Stimulated activated CD8-positive, alpha-beta memory T cell treated with anti-CD3 and anti-CD28 coated beads, Interleukin-12 subunit alpha, Interleukin-12 subunit beta, amount 100 ng/mL, for 24 hours (primary cell): ENCODE results near the gene C1QB.

Experiments
- DNase-seq: peaks from one replicate; pipeline ENCODE4 v3.0.0-alpha.2; 2020; ENCODE audit errors: extremely low read depth

Gene C1QB

GRCh38 chr1:22635436-22635835 is 17.6 kb upstream of the C1QB start:
- no peak for DNase-seq

GRCh38 chr1:22636353-22636752 is 16.7 kb upstream of the C1QB start, which contains the start of gene C1QA:
Gene C1QA, plus strand, starts transcription at chr1:22636628. Its CDS starts 989 bp downstream, at chr1:22637617.
- DNase-seq, result no peak

- DNase-seq, result no peak
These were observed 16.1 kb upstream of the C1QB start for GRCh38 chr1:22636927-22637326.

- DNase-seq, result no peak
These were observed 15.1 kb upstream of the C1QB start for GRCh38 chr1:22637907-22638445.

GRCh38 chr1:22638476-22639234 is 14.4 kb upstream of the C1QB start:
- DNase-seq, result no peak

GRCh38 chr1:22639286-22639685 is 13.8 kb upstream of the C1QB start:
- no peak for DNase-seq

GRCh38 chr1:22641247-22641646 is 11.8 kb upstream of the C1QB start:
- no peak for DNase-seq

- DNase-seq, result peak; percentile 26
These were observed 11.0 kb upstream of the C1QB start for GRCh38 chr1:22641906-22642636.

- DNase-seq, result no peak
These were observed 9.7 kb upstream of the C1QB start, which contains the start of gene C1QC for GRCh38 chr1:22643381-22643780. Gene C1QC, plus strand, starts transcription at chr1:22643633. Its CDS starts 391 bp downstream, at chr1:22644024.

- DNase-seq, result no peak
These were observed 9.1 kb upstream of the C1QB start for GRCh38 chr1:22643928-22644327.

GRCh38 chr1:22645931-22646330 is 7.1 kb upstream of the C1QB start:
- no peak for DNase-seq

- DNase-seq, result no peak
These were observed 6.7 kb upstream of the C1QB start for GRCh38 chr1:22646384-22646783.

- DNase-seq, result no peak
These were observed 2.8 kb upstream of the C1QB start for GRCh38 chr1:22650089-22650693.

- DNase-seq, result no peak
These were observed 837 bp upstream of the C1QB start for GRCh38 chr1:22651941-22652856.

GRCh38 chr1:22654692-22655091 is 1.7 kb downstream of the C1QB start:
- no peak for DNase-seq

- DNase-seq, result no peak
These were observed 5.5 kb downstream of the C1QB start for GRCh38 chr1:22658385-22659163.

GRCh38 chr1:22660716-22661241 is 7.7 kb downstream of the C1QB start:
- no peak for DNase-seq

- no peak for DNase-seq
These were observed 8.8 kb downstream of the C1QB start for GRCh38 chr1:22661880-22662279.

- DNase-seq, result no peak
These were observed 9.3 kb downstream of the C1QB start for GRCh38 chr1:22662318-22662717.

- DNase-seq, result no peak
These were observed 10.0 kb downstream of the C1QB start for GRCh38 chr1:22662986-22663408.
